Measurements from ENCODE around the gene ADCY9. TPM values are rescaled to one million over a fixed set of nuclear protein-coding genes. Genes with fewer than 3 reads are reported as not detected.

Gene ADCY9
- total and polyA plus RNA-seq, 2 experiments from 2014 or later, result 7.1 to 28.4 TPM

DNA sequence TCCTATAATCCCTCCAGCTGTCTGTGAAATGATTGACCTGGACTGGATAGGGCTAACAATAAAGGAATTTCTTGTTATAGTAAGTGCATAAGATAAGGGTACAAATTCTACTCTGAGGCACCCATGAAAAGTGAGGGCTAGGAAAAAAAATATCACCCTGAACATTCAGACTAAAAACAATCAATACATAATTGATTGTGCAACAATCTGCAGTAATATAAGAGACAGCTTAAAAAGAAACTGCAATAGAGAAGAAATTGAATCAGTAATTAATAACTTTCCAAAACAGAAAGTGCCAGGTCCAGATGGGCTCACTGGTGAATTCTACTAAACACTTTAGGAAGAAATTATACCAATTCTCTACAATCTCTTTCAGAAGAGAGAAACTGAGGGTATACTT, 191.5 kb downstream of the ADCY9 start:
- TF ChIP-seq, protein P1, sequence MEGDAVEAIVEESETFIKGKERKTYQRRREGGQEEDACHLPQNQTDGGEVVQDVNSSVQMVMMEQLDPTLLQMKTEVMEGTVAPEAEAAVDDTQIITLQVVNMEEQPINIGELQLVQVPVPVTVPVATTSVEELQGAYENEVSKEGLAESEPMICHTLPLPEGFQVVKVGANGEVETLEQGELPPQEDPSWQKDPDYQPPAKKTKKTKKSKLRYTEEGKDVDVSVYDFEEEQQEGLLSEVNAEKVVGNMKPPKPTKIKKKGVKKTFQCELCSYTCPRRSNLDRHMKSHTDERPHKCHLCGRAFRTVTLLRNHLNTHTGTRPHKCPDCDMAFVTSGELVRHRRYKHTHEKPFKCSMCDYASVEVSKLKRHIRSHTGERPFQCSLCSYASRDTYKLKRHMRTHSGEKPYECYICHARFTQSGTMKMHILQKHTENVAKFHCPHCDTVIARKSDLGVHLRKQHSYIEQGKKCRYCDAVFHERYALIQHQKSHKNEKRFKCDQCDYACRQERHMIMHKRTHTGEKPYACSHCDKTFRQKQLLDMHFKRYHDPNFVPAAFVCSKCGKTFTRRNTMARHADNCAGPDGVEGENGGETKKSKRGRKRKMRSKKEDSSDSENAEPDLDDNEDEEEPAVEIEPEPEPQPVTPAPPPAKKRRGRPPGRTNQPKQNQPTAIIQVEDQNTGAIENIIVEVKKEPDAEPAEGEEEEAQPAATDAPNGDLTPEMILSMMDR (IDR thresholded peaks at IDR 0.05; ENCODE audit: low read depth, low read length), result no peak
- H3K9me3 ChIP-seq (ENCODE audit: low read depth), result no peaks in the 10 kb centered on the region
- H3K4me1 ChIP-seq (ENCODE audit: low read depth), result no peaks in the 10 kb centered on the region
- no peak overlapping the region for H3K4me3 ChIP-seq
- no peak for DNase-seq (ENCODE audit: low read depth in 1 of 2, low spot score in 1 of 2)
- H3K36me3 ChIP-seq, result no peaks in the 10 kb centered on the region
- no peak overlapping the region for H3K27ac ChIP-seq
- no peaks in the 10 kb centered on the region for H3K27me3 ChIP-seq

DNA sequence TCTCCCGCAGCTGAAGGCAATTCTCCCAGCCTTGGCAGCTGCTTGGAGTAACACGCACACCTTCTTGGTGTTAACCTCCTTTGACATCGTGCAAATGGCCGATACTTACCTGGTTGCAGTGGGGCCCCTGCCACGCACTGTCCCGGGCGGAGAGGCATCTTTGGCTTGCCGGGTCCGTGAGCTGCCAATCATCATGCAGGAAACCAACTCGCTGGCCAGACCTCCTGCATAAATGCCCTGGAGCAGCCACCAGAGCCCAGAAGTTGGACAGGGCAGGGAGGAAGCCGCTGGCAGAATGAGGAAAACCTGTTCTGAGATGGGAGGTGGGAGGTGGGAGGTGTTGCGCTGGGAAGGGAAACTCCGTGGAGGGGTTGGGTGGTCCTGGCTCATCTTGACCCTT, 194.0 kb downstream of the ADCY9 start:
- Histone ChIP-seq H3K4me3 (no peak overlapping the region), H3K9me3 (ENCODE audit: low read depth) (no peaks in the 10 kb centered on the region), H3K36me3 (no peaks in the 10 kb centered on the region), H3K4me1 (ENCODE audit: low read depth) (no peaks in the 10 kb centered on the region), H3K27ac (no peak overlapping the region), H3K27me3 (no peaks in the 10 kb centered on the region)
- DNase-seq (ENCODE audit: low read depth in 1 of 2, low spot score in 1 of 2), result no peak
- TF ChIP-seq, protein P1 (IDR thresholded peaks at IDR 0.05; ENCODE audit: low read depth, low read length), result no peak

DNA sequence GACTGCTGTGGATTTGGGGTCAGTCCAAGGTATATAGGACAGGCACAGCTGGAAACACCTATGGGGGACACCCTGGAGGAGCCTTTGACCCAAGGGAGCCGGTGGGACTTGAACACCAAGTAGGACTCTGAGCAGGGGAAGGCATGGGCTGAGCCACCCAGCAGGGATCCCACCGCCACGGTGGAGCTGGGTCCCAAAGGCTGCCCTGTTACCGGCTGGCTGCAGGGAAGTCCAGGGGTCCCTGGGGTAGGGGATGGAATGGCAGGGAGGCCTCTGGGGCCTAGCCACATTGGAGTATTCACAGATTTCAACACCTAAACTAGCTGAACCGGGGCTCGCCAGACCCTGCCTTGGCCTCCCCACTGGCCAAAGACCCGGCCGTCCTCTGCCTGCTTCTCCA, 196.0 kb downstream of the ADCY9 start:
- no peaks in the 10 kb centered on the region for H3K36me3 ChIP-seq
- TF ChIP-seq, protein P1 (IDR thresholded peaks at IDR 0.05; ENCODE audit: low read depth, low read length), result no peak
- no peak overlapping the region for H3K4me3 ChIP-seq
- DNase-seq (ENCODE audit: low read depth in 1 of 2, low spot score in 1 of 2), result no peak
- H3K4me1 ChIP-seq (ENCODE audit: low read depth), result no peaks in the 10 kb centered on the region
- no peaks in the 10 kb centered on the region for H3K9me3 ChIP-seq (ENCODE audit: low read depth)
- H3K27me3 ChIP-seq, result no peaks in the 10 kb centered on the region
- H3K27ac ChIP-seq, result no peak overlapping the region

DNA sequence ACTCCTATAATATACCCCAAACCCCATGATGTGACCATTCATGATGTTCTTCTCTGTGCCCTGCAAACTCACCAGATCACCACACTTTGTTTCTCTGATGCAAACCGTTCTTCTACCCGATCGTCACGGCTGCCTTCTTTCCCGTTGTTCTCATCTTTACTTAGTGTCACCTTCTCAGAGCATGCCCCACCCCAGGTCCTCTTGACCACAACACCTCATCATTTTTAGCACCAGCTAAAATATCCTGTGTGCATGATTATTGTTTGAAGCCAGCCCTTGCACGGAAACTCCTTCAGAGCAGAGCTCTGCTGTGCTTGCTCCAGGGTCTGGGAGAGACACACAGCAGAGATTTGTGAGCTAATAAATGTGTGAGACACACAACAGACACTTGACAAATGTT, 196.8 kb downstream of the ADCY9 start:
- Histone ChIP-seq H3K36me3 (no peaks in the 10 kb centered on the region), H3K4me3 (no peak overlapping the region), H3K9me3 (ENCODE audit: low read depth) (no peaks in the 10 kb centered on the region), H3K27me3 (no peaks in the 10 kb centered on the region), H3K4me1 (ENCODE audit: low read depth) (no peaks in the 10 kb centered on the region), H3K27ac (no peak overlapping the region)
- no peak for DNase-seq (ENCODE audit: low read depth in 1 of 2, low spot score in 1 of 2)
- TF ChIP-seq, protein P1 (IDR thresholded peaks at IDR 0.05; ENCODE audit: low read depth, low read length), result no peak

DNA sequence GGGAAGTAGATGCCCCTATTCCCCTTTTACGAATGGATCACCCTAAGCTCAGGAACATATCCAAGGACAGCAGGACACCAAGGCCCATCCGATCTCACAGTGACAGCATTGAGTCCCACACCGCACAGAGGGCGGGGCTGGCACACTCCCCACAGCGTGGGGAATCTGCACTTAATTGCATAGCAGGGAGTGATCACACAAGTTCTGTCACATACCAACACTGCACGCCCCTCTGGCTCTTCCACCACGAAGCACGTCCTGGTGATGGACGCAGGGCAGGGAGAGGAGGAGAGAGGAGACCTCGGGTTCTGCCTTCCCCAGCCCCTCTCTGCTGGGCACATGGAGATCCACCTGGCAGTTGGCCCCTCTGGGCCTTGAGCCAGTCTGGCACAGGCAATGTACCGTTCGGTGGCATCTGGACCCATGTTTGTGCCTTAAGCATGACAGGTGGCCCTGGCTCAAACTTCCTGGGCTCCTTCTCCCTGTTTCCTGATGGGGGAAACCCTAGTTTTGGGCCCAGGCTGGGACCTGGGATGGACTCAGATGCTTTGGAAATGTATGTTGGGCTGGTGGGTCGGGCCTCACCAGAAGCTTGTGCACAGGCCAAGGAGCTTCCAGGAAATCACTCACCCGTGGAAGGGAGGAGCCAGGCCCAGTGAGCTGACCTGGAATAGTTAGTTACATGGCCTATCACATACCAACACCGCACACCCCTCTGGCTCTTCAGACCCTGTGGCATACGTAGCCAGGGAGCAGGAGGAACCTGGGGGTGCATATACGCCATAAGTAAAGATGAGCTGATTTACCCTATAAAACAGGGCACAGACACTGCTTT, 200.6 kb downstream of the ADCY9 start:
- DNase-seq (ENCODE audit: low read depth in 1 of 2, low spot score in 1 of 2), result no peak
- Histone ChIP-seq H3K4me1 (ENCODE audit: low read depth) (no peaks in the 10 kb centered on the region), H3K27me3 (no peaks in the 10 kb centered on the region), H3K4me3 (no peak overlapping the region), H3K9me3 (ENCODE audit: low read depth) (no peaks in the 10 kb centered on the region), H3K27ac (no peak overlapping the region), H3K36me3 (no peaks in the 10 kb centered on the region)
- TF ChIP-seq, protein P1 (IDR thresholded peaks at IDR 0.05; ENCODE audit: low read depth, low read length), result no peak
